Measurements from ENCODE around the gene MAPK11.

Gene MAPK11

DNA sequence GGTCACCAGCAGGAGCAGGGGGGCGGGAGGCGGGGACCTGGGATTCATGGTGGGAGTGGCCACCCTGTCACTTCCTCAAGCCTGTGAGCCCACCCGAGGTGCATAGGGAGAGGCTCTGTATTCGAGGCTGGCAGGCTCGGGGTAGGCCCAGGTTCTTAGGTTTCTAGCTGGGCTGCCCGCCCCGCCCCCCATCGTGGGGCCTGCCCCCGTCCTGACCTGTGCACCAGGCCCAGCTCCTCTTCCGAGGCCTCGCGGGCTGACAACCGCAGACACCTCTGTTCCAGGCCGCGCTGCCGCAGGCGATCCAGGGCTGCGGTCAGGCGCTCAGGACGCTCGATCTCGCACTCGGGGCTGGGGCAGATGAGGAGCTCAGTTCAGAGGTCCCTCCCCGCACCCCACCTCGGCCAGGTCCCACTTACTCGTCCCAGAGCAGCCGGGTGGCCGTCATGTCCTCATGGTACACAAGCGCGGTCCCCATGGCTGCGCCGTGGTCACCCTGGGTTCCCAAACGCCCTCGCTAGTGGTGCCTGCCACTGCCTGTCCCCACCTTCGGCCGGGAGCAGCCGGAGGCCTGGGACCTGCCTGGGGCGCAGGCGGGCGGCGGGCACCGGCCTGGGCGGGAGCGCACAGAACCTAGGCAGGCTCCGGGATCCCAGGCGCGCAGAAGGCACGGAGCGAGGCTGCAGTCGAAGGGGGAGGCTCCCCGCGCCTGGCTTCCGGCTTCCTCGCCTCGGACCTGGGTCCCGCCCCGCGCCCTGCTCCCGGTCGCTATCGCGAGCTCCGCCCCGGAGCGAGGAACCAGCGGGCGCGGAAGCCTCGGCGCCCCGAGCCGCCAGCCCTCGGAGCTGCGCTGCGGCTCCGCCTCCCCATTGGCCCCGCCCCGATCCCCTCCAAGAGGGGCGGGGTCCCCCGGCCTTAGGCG is 19.4 kb downstream of the MAPK11 start, which contains the start of gene HDAC10:
TSS of gene HDAC10 (minus strand) at position 711 of the 922 bp plus-strand sequence. CDS start at position 478, 233 bp downstream.
- ChIA-PET CTCF (interaction anchor here (0.6 to 4.0 kb wide), 15 partner anchors 9 to 247 kb away, joined by 3 to 31 read pairs (median 4); no protein-coding TSS in a partner anchor), POLR2A (interaction anchor here (0.8 to 0.9 kb wide), 2 partner anchors 60 to 284 kb away, joined by 3 to 5 read pairs; no protein-coding TSS in a partner anchor)
- Histone ChIP-seq H3K4me1 (ENCODE audit: control extremely low read depth in 1 of 4, control insufficient read depth in 4 of 4, insufficient read depth in 4 of 4, low read length in 3 of 4) (peaks cover 0 to 37% (median 31%) of the 10 kb centered on the region in 4 experiments), H3K27ac (ENCODE audit: insufficient read depth in 1 of 2, low read depth in 1 of 2, low read length in 2 of 2, poor library complexity in 1 of 2, severe bottlenecking in 2 of 2) (peak within 1 kb of the TSS in 1 of 2 experiments; percentile 49), H3K36me3 (ENCODE audit: control insufficient read depth in 4 of 4, insufficient read depth in 4 of 4, low read length in 3 of 4) (peaks cover 0 to 42% (median 33%) of the 10 kb centered on the region in 4 experiments), H3K27me3 (replicated peaks in 2 of 5; ENCODE audit: control insufficient read depth in 4 of 5, insufficient read depth in 5 of 5, low read length in 4 of 5) (no peaks in the 10 kb centered on the region), H3K9me3 (ENCODE audit: control extremely low read depth in 1 of 5, control insufficient read depth in 4 of 5, insufficient read depth in 2 of 5, low read depth in 1 of 5, low read length in 4 of 5) (no peaks in the 10 kb centered on the region), H3K4me3 (ENCODE audit: control insufficient read depth in 1 of 7, extremely low read depth in 1 of 7, insufficient read depth in 4 of 7, low read depth in 2 of 7, low read length in 6 of 7) (peak within 1 kb of the TSS; percentile 38 to 90 (median 76))
- under 1% methylated on average over 63 of the region's 81 CpGs for WGBS (ENCODE audit: insufficient coverage)
- peak; percentile 77 to 83 (median 81) for DNase-seq

DNA sequence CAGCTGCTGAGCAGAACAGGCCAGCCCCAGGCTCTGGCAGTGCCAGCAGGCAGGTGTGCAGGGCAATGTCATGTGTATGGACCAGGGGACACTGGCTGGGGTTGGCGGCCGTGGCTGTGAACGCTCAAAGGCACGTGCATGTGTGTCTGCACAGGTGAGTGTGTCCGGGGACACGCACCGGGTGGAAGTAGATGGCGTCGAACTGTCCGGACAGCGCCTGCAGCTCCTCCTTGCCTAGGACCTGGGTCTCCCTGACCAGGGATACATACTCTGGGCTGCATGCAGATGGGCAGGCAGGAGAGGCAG is 20.0 kb downstream of the MAPK11 start:
- peak overlapping the region in 6 of 7 experiments; percentile 62 to 90 (median 79) for H3K4me3 ChIP-seq (ENCODE audit: control insufficient read depth in 1 of 7, extremely low read depth in 1 of 7, insufficient read depth in 4 of 7, low read depth in 2 of 7, low read length in 6 of 7)
- peaks cover 0 to 43% (median 36%) of the 10 kb centered on the region in 4 experiments for H3K4me1 ChIP-seq (ENCODE audit: control extremely low read depth in 1 of 4, control insufficient read depth in 4 of 4, insufficient read depth in 4 of 4, low read length in 3 of 4)
- peak overlapping the region in 1 of 2 experiments; percentile 49 for H3K27ac ChIP-seq (ENCODE audit: insufficient read depth in 1 of 2, low read depth in 1 of 2, low read length in 2 of 2, poor library complexity in 1 of 2, severe bottlenecking in 2 of 2)
- ChIA-PET CTCF (interaction anchor here (1.2 to 4.0 kb wide), 6 partner anchors 9 to 91 kb away, joined by 6 to 31 read pairs (median 20); no protein-coding TSS in a partner anchor), POLR2A (no interaction called here)
- no peaks in the 10 kb centered on the region for H3K27me3 ChIP-seq (replicated peaks in 2 of 5; ENCODE audit: control insufficient read depth in 4 of 5, insufficient read depth in 5 of 5, low read length in 4 of 5)
- 88% methylated on average over 10 of the region's 11 CpGs for WGBS (ENCODE audit: insufficient coverage)
- DNase-seq = no peak
- no peaks in the 10 kb centered on the region for H3K9me3 ChIP-seq (ENCODE audit: control extremely low read depth in 1 of 5, control insufficient read depth in 4 of 5, insufficient read depth in 2 of 5, low read depth in 1 of 5, low read length in 4 of 5)
- peaks cover 0 to 41% (median 31%) of the 10 kb centered on the region in 4 experiments for H3K36me3 ChIP-seq (ENCODE audit: control insufficient read depth in 4 of 4, insufficient read depth in 4 of 4, low read length in 3 of 4)

GRCh38 chr22:50249341-50250248 is 20.6 kb downstream of the MAPK11 start:
- Histone ChIP-seq H3K4me3 (ENCODE audit: control insufficient read depth in 1 of 7, extremely low read depth in 1 of 7, insufficient read depth in 4 of 7, low read depth in 2 of 7, low read length in 6 of 7) (peak overlapping the region in 5 of 7 experiments; percentile 71 to 90 (median 82)), H3K27me3 (replicated peaks in 2 of 5; ENCODE audit: control insufficient read depth in 4 of 5, insufficient read depth in 5 of 5, low read length in 4 of 5) (no peaks in the 10 kb centered on the region), H3K27ac (ENCODE audit: insufficient read depth in 1 of 2, low read depth in 1 of 2, low read length in 2 of 2, poor library complexity in 1 of 2, severe bottlenecking in 2 of 2) (peak overlapping the region in 1 of 2 experiments; percentile 49), H3K4me1 (ENCODE audit: control extremely low read depth in 1 of 4, control insufficient read depth in 4 of 4, insufficient read depth in 4 of 4, low read length in 3 of 4) (peaks cover 0 to 43% (median 36%) of the 10 kb centered on the region in 4 experiments), H3K9me3 (ENCODE audit: control extremely low read depth in 1 of 5, control insufficient read depth in 4 of 5, insufficient read depth in 2 of 5, low read depth in 1 of 5, low read length in 4 of 5) (no peaks in the 10 kb centered on the region), H3K36me3 (ENCODE audit: control insufficient read depth in 4 of 4, insufficient read depth in 4 of 4, low read length in 3 of 4) (peaks cover 0 to 36% (median 28%) of the 10 kb centered on the region in 4 experiments)
- 96% methylated on average over 29 of the region's 32 CpGs for WGBS (ENCODE audit: insufficient coverage)
- no peak for DNase-seq
- ChIA-PET CTCF (interaction anchor here (1.2 to 4.0 kb wide), 6 partner anchors 8 to 92 kb away, joined by 3 to 31 read pairs (median 14); no protein-coding TSS in a partner anchor), POLR2A (no interaction called here)

GRCh38 chr22:50248196-50249081 is 21.7 kb downstream of the MAPK11 start:
- POLR2A ChIA-PET = no interaction called here
- H3K4me1 ChIP-seq (ENCODE audit: control extremely low read depth in 1 of 4, control insufficient read depth in 4 of 4, insufficient read depth in 4 of 4, low read length in 3 of 4) = peaks cover 0 to 54% (median 46%) of the 10 kb centered on the region in 4 experiments
- 98% methylated on average over 18 of the region's 29 CpGs for WGBS (ENCODE audit: insufficient coverage)
- no peaks in the 10 kb centered on the region for H3K27me3 ChIP-seq (replicated peaks in 2 of 5; ENCODE audit: control insufficient read depth in 4 of 5, insufficient read depth in 5 of 5, low read length in 4 of 5)
- no peak for DNase-seq
- no peak overlapping the region for H3K4me3 ChIP-seq (ENCODE audit: control insufficient read depth in 1 of 7, extremely low read depth in 1 of 7, insufficient read depth in 4 of 7, low read depth in 2 of 7, low read length in 6 of 7)
- H3K9me3 ChIP-seq (ENCODE audit: control extremely low read depth in 1 of 5, control insufficient read depth in 4 of 5, insufficient read depth in 2 of 5, low read depth in 1 of 5, low read length in 4 of 5) = no peaks in the 10 kb centered on the region
- peaks cover 0 to 36% (median 23%) of the 10 kb centered on the region in 4 experiments for H3K36me3 ChIP-seq (ENCODE audit: control insufficient read depth in 4 of 4, insufficient read depth in 4 of 4, low read length in 3 of 4)
- no peak overlapping the region for H3K27ac ChIP-seq (ENCODE audit: insufficient read depth in 1 of 2, low read depth in 1 of 2, low read length in 2 of 2, poor library complexity in 1 of 2, severe bottlenecking in 2 of 2)
- CTCF ChIA-PET = interaction anchor here (1.2 kb wide), 1 partner anchor 11 kb away, joined by 3 read pairs; no protein-coding TSS in a partner anchor

DNA sequence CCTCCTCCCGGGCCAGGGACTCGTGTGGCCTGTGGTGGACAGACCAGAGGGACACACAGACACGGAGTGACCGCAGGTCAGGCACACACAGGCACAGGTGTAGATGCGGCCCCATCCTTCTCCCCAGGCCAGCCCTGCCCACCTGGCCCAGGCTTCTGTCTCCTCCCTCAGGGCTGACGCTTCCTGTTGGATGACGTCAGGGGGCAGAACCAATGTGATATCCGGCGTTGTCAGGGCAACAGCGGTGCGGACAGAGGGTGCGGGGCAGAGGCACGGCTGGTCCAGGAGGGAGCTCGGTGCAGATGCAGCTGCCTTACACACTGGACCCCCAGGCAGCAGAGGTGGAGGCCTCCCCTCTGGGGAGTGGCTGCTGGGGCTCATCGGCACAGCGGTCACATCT is 22.4 kb downstream of the MAPK11 start:
- Histone ChIP-seq H3K36me3 (ENCODE audit: control insufficient read depth in 4 of 4, insufficient read depth in 4 of 4, low read length in 3 of 4) (peaks cover 0 to 31% (median 23%) of the 10 kb centered on the region in 4 experiments), H3K27me3 (replicated peaks in 2 of 5; ENCODE audit: control insufficient read depth in 4 of 5, insufficient read depth in 5 of 5, low read length in 4 of 5) (no peaks in the 10 kb centered on the region), H3K9me3 (ENCODE audit: control extremely low read depth in 1 of 5, control insufficient read depth in 4 of 5, insufficient read depth in 2 of 5, low read depth in 1 of 5, low read length in 4 of 5) (no peaks in the 10 kb centered on the region), H3K4me3 (ENCODE audit: control insufficient read depth in 1 of 7, extremely low read depth in 1 of 7, insufficient read depth in 4 of 7, low read depth in 2 of 7, low read length in 6 of 7) (no peak overlapping the region), H3K27ac (ENCODE audit: insufficient read depth in 1 of 2, low read depth in 1 of 2, low read length in 2 of 2, poor library complexity in 1 of 2, severe bottlenecking in 2 of 2) (no peak overlapping the region), H3K4me1 (ENCODE audit: control extremely low read depth in 1 of 4, control insufficient read depth in 4 of 4, insufficient read depth in 4 of 4, low read length in 3 of 4) (peaks cover 0 to 60% (median 52%) of the 10 kb centered on the region in 4 experiments)
- DNase-seq = peak in 2 of 3 donors; percentile 41 to 49
- WGBS (ENCODE audit: insufficient coverage) = 79% methylated on average over 15 of the region's 16 CpGs
- ChIA-PET POLR2A (interaction anchor here (0.6 kb wide), 1 partner anchor 24 kb away, joined by 5 read pairs; no protein-coding TSS in a partner anchor), CTCF (no interaction called here)
